ENCODE data around the gene SLC22A1. TPM values are rescaled to one million over a fixed set of nuclear protein-coding genes. Genes with fewer than 3 reads are reported as not detected.

Gene SLC22A1
- total RNA-seq, 1 experiment from 2014 or later, result 1.2 TPM

DNA sequence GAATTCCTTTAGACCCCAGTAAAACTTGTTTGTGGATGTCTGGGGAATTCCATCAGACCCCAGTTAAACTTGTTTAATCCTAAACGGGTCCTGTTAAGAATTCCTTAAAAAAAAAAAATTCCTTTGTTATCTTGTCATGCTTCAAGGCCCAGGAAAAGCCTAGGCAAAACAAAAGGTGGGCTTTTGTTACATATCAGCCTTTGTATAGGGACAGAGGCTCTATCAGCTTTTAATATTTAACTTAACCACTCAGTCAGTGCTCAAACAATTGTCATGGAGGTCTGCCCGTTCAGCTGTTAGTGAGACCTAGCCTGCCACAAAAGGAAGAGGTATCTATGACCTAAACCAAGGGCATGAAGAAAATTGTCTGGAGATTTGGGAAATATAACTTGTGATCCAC is 53.1 kb downstream of the SLC22A1 start:
- TF ChIP-seq, protein P1, sequence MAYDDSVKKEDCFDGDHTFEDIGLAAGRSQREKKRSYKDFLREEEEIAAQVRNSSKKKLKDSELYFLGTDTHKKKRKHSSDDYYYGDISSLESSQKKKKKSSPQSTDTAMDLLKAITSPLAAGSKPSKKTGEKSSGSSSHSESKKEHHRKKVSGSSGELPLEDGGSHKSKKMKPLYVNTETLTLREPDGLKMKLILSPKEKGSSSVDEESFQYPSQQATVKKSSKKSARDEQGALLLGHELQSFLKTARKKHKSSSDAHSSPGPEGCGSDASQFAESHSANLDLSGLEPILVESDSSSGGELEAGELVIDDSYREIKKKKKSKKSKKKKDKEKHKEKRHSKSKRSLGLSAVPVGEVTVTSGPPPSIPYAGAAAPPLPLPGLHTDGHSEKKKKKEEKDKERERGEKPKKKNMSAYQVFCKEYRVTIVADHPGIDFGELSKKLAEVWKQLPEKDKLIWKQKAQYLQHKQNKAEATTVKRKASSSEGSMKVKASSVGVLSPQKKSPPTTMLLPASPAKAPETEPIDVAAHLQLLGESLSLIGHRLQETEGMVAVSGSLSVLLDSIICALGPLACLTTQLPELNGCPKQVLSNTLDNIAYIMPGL (CRISPR knock-in tag; IDR thresholded peaks at IDR 0.05), result no peak
- TF ChIP-seq, protein P2, sequence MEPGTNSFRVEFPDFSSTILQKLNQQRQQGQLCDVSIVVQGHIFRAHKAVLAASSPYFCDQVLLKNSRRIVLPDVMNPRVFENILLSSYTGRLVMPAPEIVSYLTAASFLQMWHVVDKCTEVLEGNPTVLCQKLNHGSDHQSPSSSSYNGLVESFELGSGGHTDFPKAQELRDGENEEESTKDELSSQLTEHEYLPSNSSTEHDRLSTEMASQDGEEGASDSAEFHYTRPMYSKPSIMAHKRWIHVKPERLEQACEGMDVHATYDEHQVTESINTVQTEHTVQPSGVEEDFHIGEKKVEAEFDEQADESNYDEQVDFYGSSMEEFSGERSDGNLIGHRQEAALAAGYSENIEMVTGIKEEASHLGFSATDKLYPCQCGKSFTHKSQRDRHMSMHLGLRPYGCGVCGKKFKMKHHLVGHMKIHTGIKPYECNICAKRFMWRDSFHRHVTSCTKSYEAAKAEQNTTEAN (CRISPR knock-in tag; IDR thresholded peaks at IDR 0.05), result no peak
- TF ChIP-seq, protein P3, sequence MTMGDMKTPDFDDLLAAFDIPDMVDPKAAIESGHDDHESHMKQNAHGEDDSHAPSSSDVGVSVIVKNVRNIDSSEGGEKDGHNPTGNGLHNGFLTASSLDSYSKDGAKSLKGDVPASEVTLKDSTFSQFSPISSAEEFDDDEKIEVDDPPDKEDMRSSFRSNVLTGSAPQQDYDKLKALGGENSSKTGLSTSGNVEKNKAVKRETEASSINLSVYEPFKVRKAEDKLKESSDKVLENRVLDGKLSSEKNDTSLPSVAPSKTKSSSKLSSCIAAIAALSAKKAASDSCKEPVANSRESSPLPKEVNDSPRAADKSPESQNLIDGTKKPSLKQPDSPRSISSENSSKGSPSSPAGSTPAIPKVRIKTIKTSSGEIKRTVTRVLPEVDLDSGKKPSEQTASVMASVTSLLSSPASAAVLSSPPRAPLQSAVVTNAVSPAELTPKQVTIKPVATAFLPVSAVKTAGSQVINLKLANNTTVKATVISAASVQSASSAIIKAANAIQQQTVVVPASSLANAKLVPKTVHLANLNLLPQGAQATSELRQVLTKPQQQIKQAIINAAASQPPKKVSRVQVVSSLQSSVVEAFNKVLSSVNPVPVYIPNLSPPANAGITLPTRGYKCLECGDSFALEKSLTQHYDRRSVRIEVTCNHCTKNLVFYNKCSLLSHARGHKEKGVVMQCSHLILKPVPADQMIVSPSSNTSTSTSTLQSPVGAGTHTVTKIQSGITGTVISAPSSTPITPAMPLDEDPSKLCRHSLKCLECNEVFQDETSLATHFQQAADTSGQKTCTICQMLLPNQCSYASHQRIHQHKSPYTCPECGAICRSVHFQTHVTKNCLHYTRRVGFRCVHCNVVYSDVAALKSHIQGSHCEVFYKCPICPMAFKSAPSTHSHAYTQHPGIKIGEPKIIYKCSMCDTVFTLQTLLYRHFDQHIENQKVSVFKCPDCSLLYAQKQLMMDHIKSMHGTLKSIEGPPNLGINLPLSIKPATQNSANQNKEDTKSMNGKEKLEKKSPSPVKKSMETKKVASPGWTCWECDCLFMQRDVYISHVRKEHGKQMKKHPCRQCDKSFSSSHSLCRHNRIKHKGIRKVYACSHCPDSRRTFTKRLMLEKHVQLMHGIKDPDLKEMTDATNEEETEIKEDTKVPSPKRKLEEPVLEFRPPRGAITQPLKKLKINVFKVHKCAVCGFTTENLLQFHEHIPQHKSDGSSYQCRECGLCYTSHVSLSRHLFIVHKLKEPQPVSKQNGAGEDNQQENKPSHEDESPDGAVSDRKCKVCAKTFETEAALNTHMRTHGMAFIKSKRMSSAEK (CRISPR knock-in tag; IDR thresholded peaks at IDR 0.05; ENCODE audit: borderline replicate concordance), result no peak
- TF ChIP-seq ZNF121 (CRISPR knock-in tag; IDR thresholded peaks at IDR 0.05), result no peak
- TF ChIP-seq ZSCAN18 (CRISPR knock-in tag; IDR thresholded peaks at IDR 0.05), result no peak
- TF ChIP-seq TEAD1 (CRISPR knock-in tag; IDR thresholded peaks at IDR 0.05), result no peak
- TF ChIP-seq PRRX2 (CRISPR knock-in tag; IDR thresholded peaks at IDR 0.05), result no peak
- TF ChIP-seq, protein P4, sequence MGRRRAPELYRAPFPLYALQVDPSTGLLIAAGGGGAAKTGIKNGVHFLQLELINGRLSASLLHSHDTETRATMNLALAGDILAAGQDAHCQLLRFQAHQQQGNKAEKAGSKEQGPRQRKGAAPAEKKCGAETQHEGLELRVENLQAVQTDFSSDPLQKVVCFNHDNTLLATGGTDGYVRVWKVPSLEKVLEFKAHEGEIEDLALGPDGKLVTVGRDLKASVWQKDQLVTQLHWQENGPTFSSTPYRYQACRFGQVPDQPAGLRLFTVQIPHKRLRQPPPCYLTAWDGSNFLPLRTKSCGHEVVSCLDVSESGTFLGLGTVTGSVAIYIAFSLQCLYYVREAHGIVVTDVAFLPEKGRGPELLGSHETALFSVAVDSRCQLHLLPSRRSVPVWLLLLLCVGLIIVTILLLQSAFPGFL (CRISPR knock-in tag; IDR thresholded peaks at IDR 0.05; ENCODE audit: borderline replicate concordance), result no peak
- TF ChIP-seq FOXP1 (CRISPR knock-in tag; IDR thresholded peaks at IDR 0.05; ENCODE audit: borderline replicate concordance), result no peak
- no peak for TF ChIP-seq AR (CRISPR knock-in tag; IDR thresholded peaks at IDR 0.05)
- TF ChIP-seq TEAD4 (CRISPR knock-in tag; IDR thresholded peaks at IDR 0.05), result no peak
- no peak for TF ChIP-seq ZNF671 (CRISPR knock-in tag; IDR thresholded peaks at IDR 0.05)
- no peak for TF ChIP-seq ATF1 (CRISPR knock-in tag; IDR thresholded peaks at IDR 0.05)
- TF ChIP-seq SMAD3 (CRISPR knock-in tag; IDR thresholded peaks at IDR 0.05; ENCODE audit: borderline replicate concordance), result no peak
- no peak for TF ChIP-seq TP53 (CRISPR knock-in tag; IDR thresholded peaks at IDR 0.05)
- TF ChIP-seq ZNF423 (CRISPR knock-in tag; IDR thresholded peaks at IDR 0.05), result no peak
- TF ChIP-seq ATF6 (CRISPR knock-in tag; IDR thresholded peaks at IDR 0.05), result no peak
- no peak for TF ChIP-seq CREB1 (CRISPR knock-in tag; IDR thresholded peaks at IDR 0.05)
- no peak for TF ChIP-seq JAZF1 (CRISPR knock-in tag; IDR thresholded peaks at IDR 0.05)
- Mint-ChIP-seq H3K27ac (no peak overlapping the region), H3K27me3 (ENCODE audit: low read depth) (no peaks in the 10 kb centered on the region), H3K9me3 (no peaks in the 10 kb centered on the region), H3K36me3 (no peaks in the 10 kb centered on the region), H3K4me3 (no peak overlapping the region), H3K4me1 (peaks cover 20% of the 10 kb centered on the region)
- ChIA-PET CTCF (no interaction called here), POLR2A (no interaction called here)
- DNase-seq (ENCODE audit: low spot score), result no peak
- ATAC-seq, result no peak
